ENCODE data around the gene UTS2B.
"Not testable (repeated sequence)": the region's sequence is repeated elsewhere in the genome, so short reads cannot be mapped to it uniquely, and the experiment has no call there.

UTS2B gene

DNA sequence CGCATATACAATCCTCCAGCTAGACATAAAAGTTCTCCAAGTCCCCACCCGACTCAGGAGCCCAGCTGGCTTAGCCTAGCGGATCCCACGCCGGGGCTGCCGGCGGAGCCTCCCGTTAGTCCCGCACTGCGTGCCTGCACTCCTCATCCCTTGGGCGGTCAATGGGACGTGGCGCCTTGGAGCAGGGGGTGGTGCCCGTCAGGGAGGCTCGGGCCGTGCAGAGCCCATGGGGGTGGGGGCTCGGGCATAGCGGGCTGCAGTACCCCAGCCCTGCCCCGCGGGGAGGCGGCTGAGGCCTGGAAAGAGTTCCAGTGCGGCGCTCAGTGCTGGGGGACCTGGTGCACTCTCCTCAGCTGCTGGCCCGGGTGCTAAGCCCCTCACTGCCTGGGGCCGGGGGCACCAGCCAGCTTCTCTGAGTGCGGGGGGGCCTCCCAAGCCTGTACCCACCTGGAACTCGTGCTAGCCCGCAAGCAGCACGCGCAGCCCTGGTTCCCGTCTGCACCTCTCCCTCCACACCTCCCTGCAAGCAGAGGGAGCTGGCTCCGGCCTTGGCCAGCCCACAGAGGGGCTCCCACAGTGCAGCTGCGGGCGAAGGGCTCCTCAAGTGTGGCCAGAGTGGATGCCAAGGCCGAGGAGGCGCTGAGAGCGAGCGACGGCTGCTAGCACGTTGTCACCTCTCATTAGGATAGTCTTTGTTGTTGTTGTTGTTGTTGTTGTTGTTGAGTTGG is 13.3 kb downstream of the UTS2B start:
- DNase-seq = no peak

DNA sequence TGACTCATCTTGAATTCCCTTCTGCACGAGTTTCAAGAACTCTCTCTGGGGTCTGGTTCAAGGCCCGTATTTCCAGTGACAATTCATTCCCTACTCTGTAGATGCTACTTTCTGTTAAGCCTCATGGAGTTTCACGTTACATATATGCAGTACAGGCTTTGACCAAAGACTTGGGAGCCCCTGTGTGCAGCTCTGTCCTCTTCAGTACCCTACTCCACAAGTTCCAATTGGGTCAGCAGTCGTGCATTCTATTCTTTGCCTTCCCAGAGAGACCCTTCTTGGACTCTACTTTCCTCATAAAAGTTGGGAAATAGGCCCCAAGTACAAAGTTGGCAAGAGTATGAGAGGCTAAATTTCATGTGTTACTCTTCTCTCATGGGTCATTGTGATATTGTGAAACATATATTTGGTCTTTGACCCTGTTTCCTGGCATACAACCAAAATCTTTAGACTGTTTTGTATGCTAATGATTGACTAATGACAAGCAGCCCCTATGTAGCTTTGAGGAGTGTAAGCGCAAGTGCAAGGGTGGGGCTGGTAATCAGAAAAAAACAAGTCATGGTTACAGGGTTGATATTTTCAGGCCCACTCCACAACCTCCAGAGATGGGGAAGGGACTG is 16.1 kb downstream of the UTS2B start:
- DNase-seq = no peak

DNA sequence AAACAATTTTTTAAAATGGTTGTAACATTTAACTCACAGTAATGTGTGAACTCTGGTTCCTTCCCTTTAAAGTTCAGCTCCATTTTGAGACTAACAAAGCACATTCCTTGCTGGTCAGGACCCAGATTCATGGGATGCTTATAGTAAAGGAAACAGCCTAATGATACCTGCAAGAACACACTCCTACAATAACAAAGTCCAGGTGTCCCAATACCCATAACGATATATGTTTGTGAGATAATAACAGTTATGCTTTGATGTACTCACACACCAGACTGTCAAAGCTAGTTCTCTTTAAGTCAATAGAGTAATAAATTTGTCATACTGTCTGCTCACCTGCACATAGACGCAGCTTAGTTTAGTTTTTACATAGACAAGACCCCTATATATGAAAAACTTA is 17.0 kb downstream of the UTS2B start:
- DNase-seq = no peak

DNA sequence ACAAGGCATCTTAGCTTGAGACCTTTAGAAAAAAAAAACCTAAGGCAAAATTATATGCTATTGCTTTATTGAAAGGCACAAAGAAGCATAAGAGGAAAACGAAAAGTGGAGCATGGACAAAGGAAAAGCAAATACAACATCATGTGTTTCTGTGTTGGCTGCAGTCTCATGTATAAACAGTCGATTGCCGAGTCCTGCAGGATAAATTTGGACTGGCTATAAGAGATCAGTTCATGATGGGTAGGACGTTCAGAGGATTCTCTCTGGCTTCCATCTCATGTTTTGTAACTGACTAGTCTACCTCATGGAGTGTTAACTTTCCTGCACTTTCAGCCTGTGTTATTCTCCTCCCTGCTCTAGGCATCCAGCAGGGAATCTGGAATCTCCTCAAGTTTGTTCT is 23.0 kb downstream of the UTS2B start:
- DNase-seq = no peak

DNA sequence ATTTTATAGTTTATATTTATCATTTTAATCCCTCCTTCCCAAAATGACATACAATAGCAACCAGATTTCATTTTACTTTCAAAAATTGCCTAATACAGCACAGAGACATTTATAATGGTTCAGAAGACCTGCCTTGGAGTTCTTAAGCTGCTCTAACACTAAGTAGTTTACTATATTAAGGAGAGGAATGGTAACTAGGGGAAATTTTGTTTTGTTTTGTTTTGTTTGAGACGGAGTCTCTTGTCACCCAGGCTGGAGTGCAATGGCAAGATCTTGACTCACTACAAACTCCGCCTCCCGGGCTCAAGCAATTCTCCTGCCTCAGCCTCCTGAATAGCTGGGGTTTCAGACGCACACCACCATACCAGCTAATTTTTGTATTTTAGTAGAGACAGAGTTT is 23.9 kb downstream of the UTS2B start:
- DNase-seq = no peak

DNA sequence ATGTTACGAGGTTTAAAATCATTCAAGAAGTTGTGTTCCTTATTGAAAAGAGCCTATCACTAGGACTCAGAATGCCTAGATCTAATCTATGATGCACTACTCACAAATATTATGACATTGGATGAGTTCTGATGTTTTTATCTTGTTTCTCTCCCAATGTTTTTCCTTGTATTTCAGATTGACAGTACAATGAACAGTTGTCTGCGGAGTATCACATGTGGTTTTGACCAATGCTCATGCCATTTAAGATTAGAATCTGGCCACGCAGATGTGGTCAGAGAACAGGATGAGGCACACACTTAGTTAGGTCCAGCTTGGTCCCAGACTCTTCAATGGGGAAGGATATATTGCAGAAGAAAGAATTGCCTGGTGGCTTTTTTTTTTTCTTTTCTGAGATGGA is 26.7 kb downstream of the UTS2B start:
- no peak for DNase-seq

DNA sequence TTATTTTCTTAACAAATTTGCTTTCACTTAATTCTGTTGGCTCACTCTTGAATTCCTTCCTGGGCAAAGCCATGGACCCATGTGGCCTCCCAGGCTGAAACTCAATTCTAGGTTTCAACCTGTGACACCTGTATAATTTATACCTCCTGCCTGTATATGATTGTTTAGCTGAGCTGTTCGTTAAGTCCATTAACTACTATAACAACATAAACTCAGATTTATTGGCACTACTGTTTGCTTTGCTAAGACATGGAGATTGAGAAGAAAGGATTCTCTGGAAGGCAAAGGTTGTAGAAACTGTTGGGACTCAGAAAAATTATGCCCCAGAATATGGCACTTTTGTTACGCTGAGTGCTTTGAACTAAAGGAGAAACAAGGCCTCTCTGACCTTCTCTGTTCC is 27.9 kb downstream of the UTS2B start:
- DNase-seq = no peak

DNA sequence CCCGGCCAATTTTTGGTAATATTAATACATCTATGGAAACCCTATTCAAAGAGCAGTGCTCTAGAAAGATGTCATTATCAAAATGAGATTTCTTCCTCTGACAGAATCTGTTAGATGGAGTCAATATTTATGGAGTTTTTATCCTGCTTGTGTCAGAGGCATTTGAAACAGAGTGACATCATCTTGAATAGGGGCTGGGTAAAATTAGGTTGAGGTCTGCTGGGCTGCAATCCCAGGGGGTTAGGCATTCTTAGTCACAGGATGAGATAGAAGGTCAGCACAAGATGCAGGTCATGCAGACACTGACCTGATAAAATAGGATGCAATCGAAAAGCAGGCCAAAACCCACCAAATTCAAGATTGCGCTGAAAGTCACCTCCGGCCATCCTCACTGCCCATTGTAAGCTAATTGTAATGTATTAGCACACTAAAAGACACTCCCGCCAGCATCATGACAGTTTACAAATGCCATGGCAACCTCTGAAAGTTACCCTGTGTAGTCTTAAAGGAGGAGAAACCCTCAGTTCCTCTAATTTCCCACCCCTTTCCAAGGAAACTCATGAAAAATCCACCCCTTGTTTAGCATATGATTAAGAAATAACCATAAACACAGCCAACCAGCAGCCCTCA is 28.4 kb downstream of the UTS2B start:
- no peak for DNase-seq

DNA sequence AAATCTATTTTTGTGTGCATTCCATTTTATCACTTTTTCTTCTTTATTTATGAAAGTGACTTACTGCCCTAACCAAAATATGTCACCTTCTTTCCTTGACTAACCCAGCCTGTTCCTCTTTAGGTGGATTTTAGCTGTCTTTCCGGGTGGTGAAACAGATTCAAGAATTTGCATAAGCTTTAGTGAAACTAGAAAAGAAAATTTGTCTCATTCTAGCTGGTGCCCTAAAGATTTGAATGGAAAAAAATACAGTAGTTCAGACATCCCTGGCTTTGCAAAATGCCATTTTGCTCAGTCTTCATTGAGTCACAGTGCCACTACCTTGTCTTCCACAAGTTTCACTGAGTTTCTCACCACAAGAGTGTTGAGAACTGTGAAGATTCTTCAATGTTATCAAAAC is 29.3 kb downstream of the UTS2B start:
- DNase-seq = no peak

DNA sequence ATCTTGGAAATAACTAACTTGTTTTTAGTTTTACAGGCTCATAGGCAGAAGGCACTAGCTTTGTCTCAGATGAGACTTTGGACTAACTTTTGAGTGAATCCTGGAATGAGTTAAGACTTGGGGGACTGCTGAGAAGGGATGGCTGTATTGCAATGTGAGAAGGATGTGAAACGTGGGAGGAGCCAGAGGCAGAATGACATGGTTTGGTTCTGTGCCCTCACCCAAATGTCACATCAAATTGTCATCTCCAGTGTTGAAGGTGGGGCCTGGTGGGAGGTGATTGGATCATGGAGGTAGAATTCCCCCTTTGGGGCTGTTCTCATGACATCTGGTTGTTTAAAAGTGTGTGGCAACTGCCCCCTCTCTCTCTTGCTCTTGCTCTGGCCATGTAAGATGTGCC is 29.9 kb downstream of the UTS2B start:
- DNase-seq = no peak

DNA sequence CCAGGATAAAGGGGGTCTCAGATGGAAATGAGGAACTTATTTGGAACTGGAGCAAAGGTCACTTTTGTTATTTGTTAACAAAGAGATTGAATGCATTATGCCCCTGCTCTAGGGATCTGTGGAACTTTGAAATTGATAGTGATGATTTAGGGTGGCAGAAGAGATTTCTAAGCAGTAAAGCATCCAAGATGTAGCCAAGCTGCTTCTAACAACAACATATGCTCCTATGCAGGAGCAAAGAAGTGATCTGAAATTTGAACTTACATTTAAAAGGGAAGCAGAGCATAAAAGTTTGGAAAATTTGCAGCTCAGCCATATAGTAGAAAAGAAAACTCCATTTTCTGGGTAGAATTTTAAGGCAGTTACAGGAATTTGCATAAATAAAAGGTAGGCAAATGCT is 31.5 kb downstream of the UTS2B start:
- no peak for DNase-seq

DNA sequence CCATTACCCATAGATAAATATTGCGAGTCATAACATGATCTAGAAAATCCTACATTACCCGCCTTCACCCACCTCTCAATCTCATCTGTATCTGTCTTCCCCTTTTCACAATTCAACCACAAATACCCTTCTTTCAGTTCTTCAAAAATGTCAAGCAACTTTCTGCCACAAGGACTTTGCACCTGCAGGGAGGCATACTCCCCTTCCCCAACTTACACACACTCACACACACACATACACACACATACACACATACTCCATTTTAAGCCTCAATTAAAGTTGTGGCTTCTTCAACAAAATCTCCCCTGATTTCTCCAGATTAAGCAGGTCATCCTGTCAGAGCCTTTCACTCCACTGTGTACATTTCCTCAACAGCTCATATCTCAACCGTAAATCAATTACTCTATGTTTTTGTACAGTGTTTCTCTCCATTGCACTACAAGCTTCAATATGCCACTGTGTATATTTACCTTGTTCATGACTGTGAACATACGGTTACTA is 34.2 kb downstream of the UTS2B start:
- no peak for DNase-seq

DNA sequence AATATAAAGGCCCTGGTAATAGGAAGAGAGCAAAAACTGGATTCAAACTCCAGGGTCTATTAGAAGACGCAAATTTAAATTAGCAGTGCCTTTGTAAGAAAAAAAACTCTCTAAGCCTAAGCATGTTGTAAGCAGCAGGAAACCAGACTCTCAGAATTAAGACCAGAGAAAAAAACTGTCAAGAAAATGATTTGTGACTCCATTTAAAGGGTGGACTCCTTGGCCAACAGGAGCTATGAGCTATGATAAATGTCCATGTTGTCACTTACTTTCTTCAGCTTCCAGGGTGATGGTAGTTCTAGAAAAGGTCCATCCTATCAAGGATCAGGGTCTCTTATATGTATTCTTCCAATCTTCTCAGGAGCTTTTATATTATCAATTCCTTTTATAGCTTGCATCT is 36.0 kb downstream of the UTS2B start:
- DNase-seq = no peak

DNA sequence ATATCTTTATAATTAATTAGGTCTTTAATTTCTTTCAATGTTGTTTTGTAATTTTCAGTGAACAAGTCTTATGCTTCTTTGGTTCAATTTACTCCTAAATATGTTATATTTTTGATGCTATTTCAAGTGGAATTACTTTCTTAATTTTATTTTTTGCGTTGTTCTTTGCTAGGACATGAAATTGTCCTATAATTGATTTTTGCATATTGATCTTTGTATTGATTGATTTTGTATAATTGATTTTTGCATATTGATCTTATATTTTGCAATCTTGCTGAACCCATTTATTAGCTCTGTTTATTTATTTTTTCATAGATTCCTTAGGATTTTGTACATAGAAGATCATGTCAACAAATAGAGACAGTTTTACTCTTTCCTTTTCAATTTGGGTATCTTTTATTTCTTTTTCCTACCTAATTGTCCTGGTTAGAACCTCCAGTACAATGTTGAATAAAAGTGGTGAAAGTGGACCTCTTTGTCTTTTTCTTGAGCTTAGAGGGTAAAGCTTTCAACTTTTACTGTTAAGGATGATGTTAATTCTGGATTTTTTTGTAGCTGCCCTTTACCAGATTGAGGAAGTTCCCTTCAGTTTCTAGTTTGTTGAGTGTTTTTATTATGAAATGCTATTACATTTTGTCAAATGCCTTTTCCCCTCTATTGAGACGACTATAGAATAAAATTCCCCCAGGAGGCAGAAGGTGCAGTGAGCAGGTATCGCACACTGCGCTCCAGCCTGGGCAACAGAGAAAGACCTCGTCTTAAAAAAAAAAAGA is 37.9 kb downstream of the UTS2B start:
- no peak for DNase-seq

DNA sequence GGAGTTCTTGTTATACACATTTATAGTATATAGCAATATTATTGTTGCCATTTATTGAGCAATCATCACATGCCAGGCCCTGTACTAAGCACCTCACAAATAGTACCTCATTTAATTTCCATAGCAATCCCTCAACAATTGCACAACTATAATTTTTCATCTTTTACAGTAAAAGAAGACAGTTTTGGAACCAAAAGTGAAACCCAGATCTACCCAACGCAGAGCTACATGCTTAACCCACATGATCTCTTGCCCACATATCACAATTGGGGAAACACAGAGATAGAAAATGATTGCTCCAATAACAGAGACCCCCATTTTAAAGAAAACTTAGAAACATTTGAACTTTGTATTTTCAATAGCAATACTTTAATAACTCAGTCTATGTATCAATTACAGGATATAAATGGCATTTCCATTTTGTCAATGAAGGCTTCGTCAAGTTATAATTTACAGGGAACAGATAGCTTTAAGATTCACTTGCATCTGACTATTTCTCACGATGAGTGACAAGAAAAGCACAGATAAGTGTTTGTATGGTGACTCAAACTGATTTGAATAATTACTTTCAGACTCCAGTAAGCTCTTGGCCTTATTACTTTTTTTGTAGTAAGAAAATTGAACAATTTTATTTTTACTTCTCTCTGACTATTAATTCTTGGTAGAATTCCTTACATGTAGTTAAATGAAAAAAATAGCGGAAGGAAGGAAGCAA is 39.9 kb downstream of the UTS2B start:
- no peak for DNase-seq

DNA sequence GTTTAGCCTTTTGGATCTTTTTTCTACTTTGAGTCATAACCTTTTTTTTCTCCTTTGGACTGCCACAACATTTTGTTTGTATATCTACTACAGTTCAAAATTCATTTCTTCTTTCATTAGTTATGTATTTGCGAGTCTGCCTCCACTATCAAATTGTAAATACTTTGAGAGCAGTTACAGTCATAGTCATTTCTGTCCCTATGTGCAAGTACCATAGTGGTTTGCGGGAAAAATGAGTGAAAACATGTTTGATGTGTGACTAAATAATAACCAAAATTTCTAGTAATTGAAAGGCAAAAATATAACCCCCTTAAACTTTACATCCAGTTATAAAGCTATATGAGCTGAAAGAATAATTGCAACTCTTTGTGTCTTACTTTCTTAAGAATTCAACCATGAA is 46.9 kb downstream of the UTS2B start:
- no peak for DNase-seq

DNA sequence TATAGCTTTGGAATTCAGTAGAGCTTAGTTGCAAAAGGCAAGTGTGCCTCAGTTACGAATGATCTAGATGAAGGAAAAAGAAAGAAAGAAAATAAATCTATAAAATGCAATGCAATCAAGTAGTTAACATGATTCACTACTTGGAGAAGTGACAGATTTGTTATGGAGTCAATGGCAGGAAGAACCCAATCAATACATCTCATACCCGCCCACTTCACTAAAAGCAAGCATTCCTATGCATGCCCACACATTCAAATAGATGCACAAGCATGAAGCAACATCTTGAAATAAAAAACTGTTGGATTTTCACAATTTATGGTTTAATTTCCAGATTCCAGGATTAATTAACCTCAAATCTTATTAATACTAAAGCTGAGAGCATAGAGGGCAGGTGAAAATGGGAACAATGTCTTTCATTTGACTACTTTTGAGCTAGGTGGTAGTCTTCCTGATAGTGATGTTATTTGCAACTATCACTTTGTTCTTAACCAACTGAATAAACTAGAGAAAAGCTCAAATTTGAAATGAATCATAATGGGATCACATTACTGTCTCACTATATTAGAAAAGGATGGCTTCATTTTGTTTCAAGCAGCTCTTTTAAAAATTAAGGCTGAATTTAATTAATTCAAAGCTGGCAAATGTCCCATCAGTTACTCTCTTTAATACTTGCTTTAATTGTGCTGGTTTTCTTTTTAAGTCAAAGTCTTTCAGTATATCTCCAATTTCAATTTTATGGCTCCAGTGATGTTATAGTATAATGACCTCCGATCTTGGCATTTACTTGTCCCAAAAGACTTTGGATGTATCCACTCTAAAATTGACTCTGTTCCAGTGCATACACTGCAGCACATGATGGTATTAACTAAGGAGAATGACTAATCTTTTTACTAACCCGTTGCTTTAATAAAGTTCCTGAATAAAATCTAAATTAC is 47.8 kb downstream of the UTS2B start:
- no peak for DNase-seq

DNA sequence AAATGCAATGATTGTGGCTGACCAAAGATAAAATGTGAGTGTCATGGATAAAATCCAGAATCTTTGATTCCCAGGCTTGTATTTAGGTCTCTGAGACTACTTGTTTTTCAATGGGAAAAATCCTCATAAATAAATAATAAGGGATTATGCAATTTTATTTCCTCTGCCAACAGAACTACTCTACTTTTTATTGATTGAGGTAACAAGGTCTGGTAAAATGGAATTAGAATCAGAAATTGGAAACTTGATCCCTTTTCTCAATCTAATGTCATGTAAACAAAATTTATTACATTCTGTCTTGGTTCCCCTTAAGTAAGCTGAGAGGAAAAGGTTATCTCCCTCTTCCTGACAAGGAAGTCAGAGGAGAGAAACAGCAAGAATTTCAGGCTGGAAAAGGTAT is 49.4 kb downstream of the UTS2B start:
- no peak for DNase-seq

DNA sequence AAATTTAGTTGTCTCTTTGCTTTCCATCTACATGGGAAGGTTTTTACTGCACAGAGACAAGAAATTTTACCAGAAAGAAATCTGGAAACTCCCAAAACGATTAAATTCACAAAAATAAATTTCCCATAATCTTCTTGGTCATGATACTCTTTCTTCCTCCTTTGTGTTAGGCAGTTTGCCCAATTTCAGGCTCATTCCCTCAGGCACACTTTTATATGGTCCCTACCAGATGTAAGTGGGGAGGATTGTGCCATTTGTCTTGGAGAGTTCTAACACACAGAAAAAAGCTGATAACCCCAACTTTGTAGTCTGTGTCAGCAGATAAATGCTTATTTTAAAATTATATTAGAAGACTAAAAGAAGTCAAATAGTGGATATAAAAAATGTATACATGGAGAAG is 50.2 kb downstream of the UTS2B start:
- DNase-seq = no peak

DNA sequence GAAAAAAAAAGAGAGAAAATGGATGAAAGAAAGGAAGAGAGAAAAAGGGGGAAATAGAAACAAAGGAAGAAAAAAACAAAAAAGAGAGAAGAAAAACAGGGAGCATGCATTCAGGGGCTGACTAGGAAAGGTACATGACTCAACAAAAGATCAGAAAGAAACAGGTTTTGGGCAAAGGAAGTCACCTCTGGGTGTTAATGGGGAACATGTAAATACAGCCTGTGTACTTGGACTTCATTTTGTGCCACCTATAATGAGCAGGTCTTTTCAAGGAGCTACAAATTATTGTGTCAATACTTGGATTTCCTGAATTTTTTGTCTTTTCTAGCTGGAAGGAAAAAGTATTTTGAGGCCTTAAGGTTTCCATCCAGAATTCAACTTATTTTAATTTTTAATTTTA is 54.6 kb downstream of the UTS2B start:
- no peak for DNase-seq

DNA sequence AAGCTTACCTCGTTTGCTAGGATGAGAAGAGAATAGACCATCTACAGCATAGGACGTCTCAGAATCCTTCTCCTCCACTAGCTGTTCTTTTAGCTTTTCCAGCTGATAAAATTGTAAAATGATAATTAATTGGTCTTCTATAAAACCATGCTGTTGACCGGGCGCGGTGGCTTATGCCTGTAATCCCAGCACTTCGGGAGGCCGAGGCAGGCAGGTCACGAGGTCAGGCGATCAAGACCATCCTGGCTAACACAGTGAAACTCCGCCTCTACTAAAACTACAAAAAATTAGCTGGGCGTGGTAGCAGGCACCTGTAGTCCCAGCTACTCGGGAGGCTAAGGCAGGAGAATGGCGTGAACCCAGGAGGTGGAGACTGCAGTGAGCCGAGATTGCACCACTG is 55.1 kb downstream of the UTS2B start:
- not testable (repeated sequence) for DNase-seq

All from right hindlimb (tissue), 1 donor.